DMS114 treated with DMSO at 0.1 percent for 48 hours (cell line): ENCODE measurements around the gene PLCB1.

Source experiments
- DNase-seq: peaks from one replicate; lab custom pipeline; 2025; ENCODE audit not compliant: unreplicated experiment; lab: John Stamatoyannopoulos, UW

PLCB1 gene

GRCh38 chr20:8673116-8673515 lies 541.0 kb downstream of the PLCB1 start:
- DNase-seq: no peak

- no peak for DNase-seq
These were observed 543.8 kb downstream of the PLCB1 start for GRCh38 chr20:8675896-8676295.

GRCh38 chr20:8678098-8678776 lies 546.2 kb downstream of the PLCB1 start:
- DNase-seq: no peak

GRCh38 chr20:8689337-8689736 lies 557.3 kb downstream of the PLCB1 start:
- no peak for DNase-seq

- DNase-seq: no peak
These were observed 558.0 kb downstream of the PLCB1 start for GRCh38 chr20:8690074-8690473.

- DNase-seq: no peak
These were observed 561.6 kb downstream of the PLCB1 start for GRCh38 chr20:8693709-8694108.

GRCh38 chr20:8700756-8701155 lies 568.7 kb downstream of the PLCB1 start:
- DNase-seq: no peak

GRCh38 chr20:8706961-8707700 lies 575.1 kb downstream of the PLCB1 start:
- no peak for DNase-seq

- no peak for DNase-seq
These were observed 577.6 kb downstream of the PLCB1 start for GRCh38 chr20:8709627-8710026.

- no peak for DNase-seq
These were observed 579.4 kb downstream of the PLCB1 start for GRCh38 chr20:8711501-8711900.

GRCh38 chr20:8714206-8714605 lies 582.1 kb downstream of the PLCB1 start:
- DNase-seq: no peak

GRCh38 chr20:8718279-8718678 lies 586.2 kb downstream of the PLCB1 start:
- DNase-seq: no peak

GRCh38 chr20:8720089-8720488 lies 588.0 kb downstream of the PLCB1 start:
- no peak for DNase-seq

GRCh38 chr20:8721098-8721497 lies 589.0 kb downstream of the PLCB1 start:
- no peak for DNase-seq

GRCh38 chr20:8722277-8722928 lies 590.3 kb downstream of the PLCB1 start:
- DNase-seq: peak; percentile 53

- no peak for DNase-seq
These were observed 591.2 kb downstream of the PLCB1 start for GRCh38 chr20:8723296-8723695.

GRCh38 chr20:8724884-8725283 lies 592.8 kb downstream of the PLCB1 start:
- DNase-seq: no peak

GRCh38 chr20:8726460-8726859 lies 594.4 kb downstream of the PLCB1 start:
- DNase-seq: no peak

- DNase-seq: no peak
These were observed 602.9 kb downstream of the PLCB1 start for GRCh38 chr20:8735014-8735413.

GRCh38 chr20:8735674-8736073 lies 603.6 kb downstream of the PLCB1 start:
- no peak for DNase-seq

GRCh38 chr20:8740265-8740664 lies 608.2 kb downstream of the PLCB1 start:
- no peak for DNase-seq

GRCh38 chr20:8744228-8744844 lies 612.3 kb downstream of the PLCB1 start:
- no peak for DNase-seq
